CD14-positive monocyte (primary cell): ENCODE data around the gene EXD3. TPM values are rescaled to one million over a fixed set of nuclear protein-coding genes. Genes with fewer than 3 reads are reported as not detected.

Experiments
- DNase-seq, 3 donors: peaks; one replicate each; pipeline ENCODE4 v3.0.0-alpha.2; 2011 to 2022
- H2AFZ ChIP-seq: 2 replicates; pipeline ENCODE4 v1.6.0; 2012; ENCODE audit warnings: mild to moderate bottlenecking, low read depth, low read length, inconsistent platforms; ENCODE audit not compliant: insufficient read depth, poor library complexity, severe bottlenecking
- H3K27ac ChIP-seq, 2 donors: 1 replicate in 1 of 2; 2 replicates in 1 of 2; pipeline ENCODE4 v1.5.1; 2012 to 2013; ENCODE audit warnings: low read length in 2 of 2, control low read depth in 1 of 2, inconsistent platforms in 1 of 2, low read depth in 1 of 2, mild to moderate bottlenecking in 1 of 2
- H3K27me3 ChIP-seq, 2 donors: one replicate each; pipeline versions ENCODE4 v1.6.0 to v1.6.1; 2011 to 2013; ENCODE audit warnings: low read length in 2 of 2; ENCODE audit not compliant: control insufficient read depth in 2 of 2, insufficient read depth in 2 of 2
- H3K36me3 ChIP-seq, 2 donors: replicated peaks in 1 of 2; 1 replicate in 1 of 2; 2 replicates in 1 of 2; pipeline versions ENCODE4 v1.5.1 to v1.6.1; 2012 to 2013; ENCODE audit warnings: low read length in 2 of 2, control low read depth in 1 of 2, inconsistent platforms in 1 of 2, mild to moderate bottlenecking in 1 of 2; ENCODE audit not compliant: insufficient read depth in 2 of 2, control insufficient read depth in 1 of 2
- H3K4me1 ChIP-seq, 2 donors: 1 replicate in 1 of 2; 2 replicates in 1 of 2; pipeline versions ENCODE4 v1.5.1 to v1.6.1; 2012 to 2013; ENCODE audit warnings: low read length in 2 of 2, control low read depth in 1 of 2, inconsistent platforms in 1 of 2, mild to moderate bottlenecking in 1 of 2, moderate library complexity in 1 of 2; ENCODE audit not compliant: insufficient read depth in 2 of 2, control insufficient read depth in 1 of 2
- H3K4me2 ChIP-seq: replicated peaks from 2 replicates; pipeline ENCODE3; 2012; ENCODE audit warnings: low read length, moderate library complexity, mild to moderate bottlenecking; ENCODE audit not compliant: poor library complexity, severe bottlenecking; ENCODE audit errors: extremely low read depth
- H3K4me3 ChIP-seq, 3 experiments: fragments of 200-600 bp in 1 of 3; sonication (generic) in 1 of 3; replicated peaks in 1 of 3; 1 replicate in 2 of 3; 2 replicates in 1 of 3; pipeline ENCODE4 v1.5.1; 2011 to 2013; ENCODE audit warnings: low read length in 3 of 3, mild to moderate bottlenecking in 3 of 3, control low read depth in 2 of 3, low read depth in 2 of 3, inconsistent platforms in 1 of 3, moderate library complexity in 1 of 3
- H3K79me2 ChIP-seq: 2 replicates; pipeline ENCODE4 v1.6.0; 2012; ENCODE audit warnings: mild to moderate bottlenecking, control low read depth, inconsistent platforms, low read length, moderate library complexity; ENCODE audit not compliant: insufficient read depth
- H3K9ac ChIP-seq: 2 replicates; pipeline ENCODE4 v1.6.0; 2017; ENCODE audit warnings: low read length, mild to moderate bottlenecking; ENCODE audit not compliant: insufficient read depth, poor library complexity, severe bottlenecking
- H3K9me3 ChIP-seq, 2 donors: replicated peaks in 1 of 2; 1 replicate in 1 of 2; 2 replicates in 1 of 2; pipeline versions ENCODE4 v1.5.1 to v1.6.1; 2012 to 2013; ENCODE audit warnings: low read length in 2 of 2, control low read depth in 1 of 2; ENCODE audit not compliant: control insufficient read depth in 1 of 2, insufficient read depth in 1 of 2
- H4K20me1 ChIP-seq: 2 replicates; pipeline ENCODE4 v1.6.0; 2012; ENCODE audit warnings: mild to moderate bottlenecking, low read length, control low read depth, moderate library complexity; ENCODE audit not compliant: insufficient read depth
- H3K27ac Mint-ChIP-seq, 7 donors: one replicate each; pipeline ENCODE4 v1.8.0; 2020; ENCODE audit warnings: mild to moderate bottlenecking in 7 of 7, mixed read lengths in 7 of 7, moderate library complexity in 6 of 7, inconsistent platforms in 2 of 7
- H3K27me3 Mint-ChIP-seq, 3 donors: one replicate each; pipeline ENCODE4 v1.8.0; 2021 to 2022; ENCODE audit warnings: low read depth in 3 of 3, mild to moderate bottlenecking in 3 of 3, mixed read lengths in 3 of 3, moderate library complexity in 3 of 3, inconsistent platforms in 1 of 3
- H3K36me3 Mint-ChIP-seq, 2 donors: one replicate each; pipeline ENCODE4 v1.8.0; 2020; ENCODE audit warnings: mixed read lengths in 2 of 2, inconsistent platforms in 1 of 2, mild to moderate bottlenecking in 1 of 2
- H3K4me1 Mint-ChIP-seq: one replicate; pipeline ENCODE4 v1.8.0; 2020; ENCODE audit warnings: mild to moderate bottlenecking, mixed read lengths
- H3K4me3 Mint-ChIP-seq, 2 donors: one replicate each; pipeline ENCODE4 v1.8.0; 2020; ENCODE audit warnings: mild to moderate bottlenecking in 2 of 2, mixed read lengths in 2 of 2, moderate library complexity in 1 of 2
- H3K9me3 Mint-ChIP-seq, 7 donors: one replicate each; pipeline ENCODE4 v1.8.0; 2020 to 2022; ENCODE audit warnings: mixed read lengths in 7 of 7, mild to moderate bottlenecking in 6 of 7, moderate library complexity in 6 of 7, inconsistent platforms in 2 of 7
- WGBS: methylation state at CpG from one replicate; pipeline ENCODE4 v1.1.5; 2013; ENCODE audit warnings: missing lambda C conversion rate; ENCODE audit not compliant: insufficient coverage; 5-methylcytosine and 5-hydroxymethylcytosine counted together
- intact Hi-C, 2 donors: fragments of 100-400 bp; cut with micrococcal nuclease; formaldehyde crosslinking; loops; one replicate each; pipeline versions ENCODE4 v1.15.0 to v1.15.1; 2023
- polyA plus RNA-seq, 3 donors: library from polyadenylated mRNA; depleted of rRNA in 1 of 3; unstranded in 2 of 3; stranded (reverse) in 1 of 3; fragments of 300-500 nt in 2 of 3; fragments of >200 nt in 1 of 3; fragmentation: Illumina TruSeq in 2 of 3; gene quantifications; 1 replicate in 2 of 3; 2 replicates in 1 of 3; pipeline ENCODE4 v1.2.3, GENCODE V29; 2012 to 2021
- TF ChIP-seq, protein P1 (sequence below): fragments of 200-600 bp; IDR thresholded peaks from one replicate; pipeline ENCODE4 v1.8.0; 2022; ENCODE audit warnings: antibody characterized with exemption, mild to moderate bottlenecking

Gene EXD3
- polyA plus RNA-seq, 3 donors = 2.0 to 10.8 (median 3.0) TPM

DNA sequence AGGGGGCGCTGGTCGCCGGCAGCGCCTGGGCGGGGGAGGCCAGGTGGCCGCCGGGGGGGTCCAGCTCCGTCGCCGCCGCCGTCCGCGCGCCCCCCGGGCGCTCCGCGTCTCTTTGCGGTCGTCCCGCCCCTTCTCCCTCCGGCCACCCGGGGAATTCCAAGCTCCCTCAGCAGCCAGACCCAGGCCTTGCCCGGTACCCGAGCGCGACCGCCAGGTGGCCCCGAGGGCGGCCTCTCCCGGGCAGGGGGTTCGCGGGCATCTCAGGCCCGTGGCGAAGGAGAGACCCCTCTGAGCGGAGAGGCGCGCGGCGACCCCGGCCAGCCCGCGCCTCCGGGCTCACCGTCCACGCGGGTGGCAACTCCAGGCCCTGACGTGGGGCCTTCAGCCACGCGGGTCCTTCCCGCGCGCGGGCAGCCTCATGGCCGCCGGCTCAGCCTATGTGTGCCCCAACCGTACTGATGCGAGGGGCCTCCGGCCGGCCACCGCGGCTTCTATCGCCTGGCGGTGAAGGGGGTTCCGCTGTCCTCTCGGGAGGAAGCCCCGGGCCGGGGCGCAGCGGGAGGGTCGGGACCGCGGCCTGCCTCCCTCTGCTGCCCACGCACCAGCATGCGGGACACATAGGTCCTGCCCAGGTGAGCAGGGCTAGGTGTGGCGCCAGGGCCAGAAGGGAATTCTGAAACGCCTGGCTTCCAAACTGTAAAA, 120.4 kb downstream of the EXD3 start:
- Histone ChIP-seq H3K36me3 (no peaks in the 10 kb centered on the region), H3K79me2 (no peaks in the 10 kb centered on the region), H3K4me3 (peak overlapping the region; percentile 15 to 59 (median 20)), H3K27ac (no peak overlapping the region), H2AFZ (peak overlapping the region; percentile 74), H3K9me3 (peaks cover 3 to 9% of the 10 kb centered on the region in 2 donors), H3K4me1 (peaks cover 36 to 50% of the 10 kb centered on the region in 2 donors), H4K20me1 (no peaks in the 10 kb centered on the region), H3K4me2 (peak overlapping the region; percentile 69), H3K27me3 (peaks cover 33 to 85% of the 10 kb centered on the region in 2 donors), H3K9ac (peak overlapping the region; percentile 54)
- 2% methylated on average over 75 of the region's 78 CpGs for WGBS
- H3K36me3 Mint-ChIP-seq = peaks cover 3 to 5% of the 10 kb centered on the region in 2 donors
- peaks cover 25% of the 10 kb centered on the region for H3K4me1 Mint-ChIP-seq
- H3K4me3 Mint-ChIP-seq = peak overlapping the region; percentile 24 to 62
- H3K9me3 Mint-ChIP-seq = peaks cover 0 to 12% (median 6%) of the 10 kb centered on the region in 7 donors
- intact Hi-C loops = loop anchor here (2.0 kb wide), 1 partner anchor 24 kb away; no protein-coding TSS in a partner anchor
- H3K27me3 Mint-ChIP-seq = peaks cover 67 to 89% (median 74%) of the 10 kb centered on the region in 3 donors
- no peak overlapping the region for H3K27ac Mint-ChIP-seq
- peak; percentile 47 to 82 (median 73) for DNase-seq
- TF ChIP-seq, protein P1, sequence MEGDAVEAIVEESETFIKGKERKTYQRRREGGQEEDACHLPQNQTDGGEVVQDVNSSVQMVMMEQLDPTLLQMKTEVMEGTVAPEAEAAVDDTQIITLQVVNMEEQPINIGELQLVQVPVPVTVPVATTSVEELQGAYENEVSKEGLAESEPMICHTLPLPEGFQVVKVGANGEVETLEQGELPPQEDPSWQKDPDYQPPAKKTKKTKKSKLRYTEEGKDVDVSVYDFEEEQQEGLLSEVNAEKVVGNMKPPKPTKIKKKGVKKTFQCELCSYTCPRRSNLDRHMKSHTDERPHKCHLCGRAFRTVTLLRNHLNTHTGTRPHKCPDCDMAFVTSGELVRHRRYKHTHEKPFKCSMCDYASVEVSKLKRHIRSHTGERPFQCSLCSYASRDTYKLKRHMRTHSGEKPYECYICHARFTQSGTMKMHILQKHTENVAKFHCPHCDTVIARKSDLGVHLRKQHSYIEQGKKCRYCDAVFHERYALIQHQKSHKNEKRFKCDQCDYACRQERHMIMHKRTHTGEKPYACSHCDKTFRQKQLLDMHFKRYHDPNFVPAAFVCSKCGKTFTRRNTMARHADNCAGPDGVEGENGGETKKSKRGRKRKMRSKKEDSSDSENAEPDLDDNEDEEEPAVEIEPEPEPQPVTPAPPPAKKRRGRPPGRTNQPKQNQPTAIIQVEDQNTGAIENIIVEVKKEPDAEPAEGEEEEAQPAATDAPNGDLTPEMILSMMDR = peak; percentile 88

DNA sequence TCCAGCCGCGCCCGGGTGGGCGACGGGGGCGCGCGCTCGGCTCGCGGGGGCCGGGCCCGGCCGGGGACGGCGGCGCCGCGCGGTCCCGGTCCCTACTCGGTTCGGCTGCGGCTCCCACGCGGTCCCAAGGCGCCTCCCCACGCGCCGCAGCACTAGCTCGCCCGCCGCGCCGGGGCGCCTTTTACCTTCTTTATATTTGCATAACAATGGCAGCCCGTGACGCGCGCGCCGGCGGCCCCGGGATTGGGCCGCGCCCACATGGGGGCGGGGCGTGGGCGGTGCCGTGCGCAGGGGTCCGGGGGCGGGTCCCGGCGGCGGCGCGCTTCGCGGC, 120.9 kb downstream of the EXD3 start, which contains the start of gene NRARP:
TSS of gene NRARP (minus strand) at position 154 of the 331 bp plus-strand sequence. CDS start 343 bp downstream, outside the sequence.
- Histone ChIP-seq H3K79me2 (no peaks in the 10 kb centered on the region), H3K9me3 (peaks cover 2 to 9% of the 10 kb centered on the region in 2 donors), H3K9ac (peak within 1 kb of the TSS; percentile 54), H4K20me1 (no peaks in the 10 kb centered on the region), H3K4me1 (peaks cover 31 to 45% of the 10 kb centered on the region in 2 donors), H3K4me2 (peak within 1 kb of the TSS; percentile 74), H2AFZ (peak within 1 kb of the TSS; percentile 74), H3K36me3 (no peaks in the 10 kb centered on the region), H3K27ac (no peak within 1 kb of the TSS), H3K4me3 (peak within 1 kb of the TSS; percentile 15 to 69 (median 23)), H3K27me3 (peaks cover 38 to 85% of the 10 kb centered on the region in 2 donors)
- Mint-ChIP-seq H3K9me3 (peaks cover 0 to 12% (median 5%) of the 10 kb centered on the region in 7 donors), H3K4me1 (peaks cover 19% of the 10 kb centered on the region), H3K36me3 (peaks cover 3 to 5% of the 10 kb centered on the region in 2 donors), H3K27me3 (peaks cover 67 to 89% (median 73%) of the 10 kb centered on the region in 3 donors), H3K27ac (peak within 1 kb of the TSS in 1 of 7 donors; percentile 60), H3K4me3 (peak within 1 kb of the TSS; percentile 74 to 91)
- intact Hi-C loops = loop anchor here (2.0 kb wide), 1 partner anchor 25 kb away; no protein-coding TSS in a partner anchor
- peak; percentile 78 to 86 (median 82) for DNase-seq
- TF ChIP-seq, protein P1 = no peak
- WGBS = under 1% methylated on average over 60 of the region's 60 CpGs
